Measurements from ENCODE around the gene KIFAP3.
"Not testable (repeated sequence)": the region's sequence is repeated elsewhere in the genome, so short reads cannot be mapped to it uniquely, and the experiment has no call there.

DNA sequence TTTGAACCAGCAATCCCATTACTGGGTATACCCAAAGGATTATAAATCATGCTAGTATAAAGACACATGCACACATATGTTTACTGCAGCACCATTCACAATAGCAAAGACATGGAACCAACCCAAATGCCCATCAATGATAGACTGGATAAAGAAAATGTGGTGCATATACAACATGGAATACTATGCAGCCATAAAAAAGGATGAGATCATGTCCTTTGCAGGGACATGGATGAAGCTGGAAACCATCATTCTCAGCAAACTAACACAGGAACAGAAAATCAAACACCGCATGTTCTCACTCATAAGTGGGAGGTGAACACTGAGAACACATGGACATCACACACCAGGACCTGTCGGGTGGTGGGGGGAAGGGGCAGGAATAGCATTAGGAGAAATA, 65.8 kb downstream of the KIFAP3 start:
- TF ChIP-seq, protein P1, sequence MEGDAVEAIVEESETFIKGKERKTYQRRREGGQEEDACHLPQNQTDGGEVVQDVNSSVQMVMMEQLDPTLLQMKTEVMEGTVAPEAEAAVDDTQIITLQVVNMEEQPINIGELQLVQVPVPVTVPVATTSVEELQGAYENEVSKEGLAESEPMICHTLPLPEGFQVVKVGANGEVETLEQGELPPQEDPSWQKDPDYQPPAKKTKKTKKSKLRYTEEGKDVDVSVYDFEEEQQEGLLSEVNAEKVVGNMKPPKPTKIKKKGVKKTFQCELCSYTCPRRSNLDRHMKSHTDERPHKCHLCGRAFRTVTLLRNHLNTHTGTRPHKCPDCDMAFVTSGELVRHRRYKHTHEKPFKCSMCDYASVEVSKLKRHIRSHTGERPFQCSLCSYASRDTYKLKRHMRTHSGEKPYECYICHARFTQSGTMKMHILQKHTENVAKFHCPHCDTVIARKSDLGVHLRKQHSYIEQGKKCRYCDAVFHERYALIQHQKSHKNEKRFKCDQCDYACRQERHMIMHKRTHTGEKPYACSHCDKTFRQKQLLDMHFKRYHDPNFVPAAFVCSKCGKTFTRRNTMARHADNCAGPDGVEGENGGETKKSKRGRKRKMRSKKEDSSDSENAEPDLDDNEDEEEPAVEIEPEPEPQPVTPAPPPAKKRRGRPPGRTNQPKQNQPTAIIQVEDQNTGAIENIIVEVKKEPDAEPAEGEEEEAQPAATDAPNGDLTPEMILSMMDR (IDR thresholded peaks at IDR 0.05) = not testable (repeated sequence)
- not testable (repeated sequence) for TF ChIP-seq POLR2A (IDR thresholded peaks at IDR 0.05)

All from thyroid gland (tissue), 4 donors.